Fibroblast of the conjunctiva (primary cell): ENCODE results near the gene IGF1R.
A peak's percentile ranks its signal among the peaks of the same experiment; 100 is the strongest.

Experiments
- DNase-seq: peaks from one replicate; pipeline ENCODE4 v3.0.0-alpha.2; 2010; ENCODE audit warnings: low read depth

IGF1R gene

DNA sequence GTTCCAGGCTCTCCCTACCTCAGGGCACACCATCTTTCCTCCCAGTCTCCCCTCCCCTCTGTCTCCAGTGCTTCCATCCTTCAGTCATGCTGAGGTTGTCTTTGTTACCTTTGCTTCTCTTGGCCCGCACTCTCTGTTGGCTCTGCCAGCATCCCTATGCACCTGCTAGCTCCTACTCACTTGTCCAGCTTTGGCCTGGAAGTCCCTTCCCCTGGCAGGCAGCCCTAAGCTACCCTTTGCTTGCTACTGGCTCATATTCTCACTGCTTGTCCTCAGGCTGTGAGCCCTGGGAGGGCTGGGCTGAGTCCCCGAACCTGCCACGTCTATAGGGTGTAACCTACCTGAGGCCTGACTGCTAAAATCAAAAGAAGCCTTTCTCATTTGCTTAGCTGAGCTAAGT, 236.6 kb downstream of the IGF1R start:
- DNase-seq: no peak

DNA sequence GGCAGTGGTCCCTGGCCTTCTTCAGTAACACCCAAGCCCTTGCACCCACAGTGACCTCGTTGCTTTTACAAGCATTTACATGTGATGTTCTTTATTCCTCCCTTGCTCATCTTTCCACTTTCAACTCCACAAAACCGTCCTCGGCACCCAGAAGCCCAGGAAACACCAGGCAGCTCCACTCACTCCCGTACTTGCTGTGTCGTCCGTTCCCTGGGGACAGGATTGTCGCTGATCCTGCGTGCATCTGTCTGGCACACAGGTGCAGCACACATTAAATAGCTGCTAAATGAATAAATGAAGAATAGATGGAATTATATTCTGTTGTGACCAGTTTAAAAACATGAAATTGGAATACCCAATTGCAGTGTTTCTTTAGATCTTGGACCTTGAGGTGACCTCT, 239.6 kb downstream of the IGF1R start:
- no peak for DNase-seq

DNA sequence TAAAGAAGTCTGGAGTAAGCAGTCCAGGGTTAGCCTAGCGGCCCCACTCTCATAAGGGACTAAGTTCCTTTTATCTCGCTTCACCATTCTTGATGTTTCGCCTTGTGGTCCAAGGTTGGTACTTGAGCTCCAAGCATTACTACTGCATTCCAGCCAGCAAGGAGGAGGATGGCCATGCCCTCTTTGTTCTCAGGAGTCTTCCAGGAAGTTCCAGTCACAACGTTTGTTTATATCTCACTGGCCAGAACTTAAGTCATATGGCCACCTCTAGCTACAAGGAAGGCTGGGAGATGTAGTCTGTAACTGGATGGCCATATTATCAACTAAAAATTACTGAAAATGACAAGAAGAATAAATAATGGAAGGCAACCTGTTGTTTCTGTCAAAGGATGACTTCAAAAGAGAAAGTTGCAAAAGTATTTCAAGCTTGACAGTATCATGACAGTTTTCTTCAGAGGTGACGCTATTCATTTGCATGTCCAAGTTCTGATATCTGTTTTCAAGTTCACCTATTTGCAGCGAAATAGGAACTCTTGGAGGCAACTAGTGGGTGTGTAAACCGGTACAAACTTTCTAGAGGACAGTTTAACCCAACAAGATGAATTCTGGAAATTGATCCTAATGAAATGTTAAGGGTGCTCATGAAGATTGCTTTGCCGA, 240.6 kb downstream of the IGF1R start:
- no peak for DNase-seq

DNA sequence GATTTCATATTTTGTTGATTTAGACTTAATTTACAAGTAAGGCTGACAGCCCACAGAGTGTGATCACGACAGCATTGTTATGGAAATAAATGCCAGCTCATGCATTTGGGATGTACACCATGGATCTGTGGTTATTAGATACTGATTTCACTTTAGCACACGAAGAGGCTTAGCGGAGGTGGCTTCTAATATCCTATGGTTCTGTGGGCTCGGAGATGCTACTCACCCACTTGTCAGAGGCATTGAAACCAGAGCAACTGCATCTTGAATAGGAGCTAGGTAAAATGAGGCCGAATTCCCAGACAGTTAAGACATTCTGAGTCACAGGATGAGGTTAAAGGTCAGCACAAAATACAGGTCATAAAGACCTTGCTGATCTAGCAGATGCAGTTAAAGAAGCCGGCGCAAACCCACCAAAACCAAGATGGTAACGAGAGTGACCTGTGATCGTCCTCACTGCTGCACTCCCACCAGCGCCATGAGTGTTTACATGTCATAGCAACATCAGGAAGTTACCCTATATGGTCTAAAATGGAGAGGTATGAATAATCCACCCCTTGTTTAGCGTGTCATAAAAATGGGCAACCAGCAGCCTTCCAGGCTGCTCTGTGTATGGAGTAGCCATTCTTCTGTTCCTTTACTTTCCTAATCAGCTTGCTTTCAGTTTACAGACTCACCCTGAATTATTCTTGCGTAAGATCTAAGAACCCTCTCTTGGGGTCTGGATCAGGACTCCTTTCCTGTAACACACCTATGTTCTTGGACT, 241.8 kb downstream of the IGF1R start:
- no peak for DNase-seq

DNA sequence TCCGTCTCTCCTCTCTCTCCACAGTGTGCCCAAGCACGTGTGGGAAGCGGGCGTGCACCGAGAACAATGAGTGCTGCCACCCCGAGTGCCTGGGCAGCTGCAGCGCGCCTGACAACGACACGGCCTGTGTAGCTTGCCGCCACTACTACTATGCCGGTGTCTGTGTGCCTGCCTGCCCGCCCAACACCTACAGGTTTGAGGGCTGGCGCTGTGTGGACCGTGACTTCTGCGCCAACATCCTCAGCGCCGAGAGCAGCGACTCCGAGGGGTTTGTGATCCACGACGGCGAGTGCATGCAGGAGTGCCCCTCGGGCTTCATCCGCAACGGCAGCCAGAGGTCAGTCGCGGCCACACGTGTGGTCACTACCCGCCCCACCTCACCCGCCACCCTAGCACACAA, 243.0 kb downstream of the IGF1R start:
- no peak for DNase-seq

DNA sequence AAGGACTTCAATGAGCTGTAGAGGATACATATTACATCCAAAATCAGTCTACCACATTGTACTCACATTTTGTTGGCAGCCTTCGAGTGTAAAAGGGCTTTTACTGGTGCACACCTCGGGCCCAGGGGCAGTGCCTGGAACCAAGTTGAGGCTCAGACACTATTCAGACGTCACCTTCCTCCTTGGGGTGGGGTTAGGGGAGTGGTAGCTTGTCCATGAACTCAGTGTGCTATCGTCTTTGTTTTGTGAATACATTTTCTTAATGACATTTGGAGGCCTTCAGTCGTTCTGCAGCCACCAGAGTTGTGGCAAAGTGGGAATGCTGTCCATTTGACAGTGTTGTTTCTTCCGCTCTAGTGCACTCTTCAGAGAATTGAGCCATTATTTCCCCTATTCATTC, 245.1 kb downstream of the IGF1R start:
- no peak for DNase-seq

DNA sequence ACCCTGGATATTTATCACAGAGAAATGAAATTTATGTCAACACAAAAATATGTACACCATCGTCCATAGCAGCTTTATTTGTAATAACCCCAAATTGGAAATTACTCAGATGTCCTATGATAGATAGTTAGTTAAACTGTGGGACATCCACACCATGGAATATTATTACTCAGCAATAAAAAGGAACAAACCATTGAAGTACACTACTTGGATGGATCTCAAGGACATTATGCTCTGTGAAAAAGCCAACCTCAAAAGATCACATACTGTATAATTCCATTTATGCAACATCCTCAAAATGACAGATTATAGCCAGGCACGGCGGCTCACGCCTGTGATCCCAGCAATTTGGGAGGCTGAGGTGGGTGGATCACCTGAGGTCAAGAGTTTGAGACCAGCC, 246.0 kb downstream of the IGF1R start:
- DNase-seq: no peak

DNA sequence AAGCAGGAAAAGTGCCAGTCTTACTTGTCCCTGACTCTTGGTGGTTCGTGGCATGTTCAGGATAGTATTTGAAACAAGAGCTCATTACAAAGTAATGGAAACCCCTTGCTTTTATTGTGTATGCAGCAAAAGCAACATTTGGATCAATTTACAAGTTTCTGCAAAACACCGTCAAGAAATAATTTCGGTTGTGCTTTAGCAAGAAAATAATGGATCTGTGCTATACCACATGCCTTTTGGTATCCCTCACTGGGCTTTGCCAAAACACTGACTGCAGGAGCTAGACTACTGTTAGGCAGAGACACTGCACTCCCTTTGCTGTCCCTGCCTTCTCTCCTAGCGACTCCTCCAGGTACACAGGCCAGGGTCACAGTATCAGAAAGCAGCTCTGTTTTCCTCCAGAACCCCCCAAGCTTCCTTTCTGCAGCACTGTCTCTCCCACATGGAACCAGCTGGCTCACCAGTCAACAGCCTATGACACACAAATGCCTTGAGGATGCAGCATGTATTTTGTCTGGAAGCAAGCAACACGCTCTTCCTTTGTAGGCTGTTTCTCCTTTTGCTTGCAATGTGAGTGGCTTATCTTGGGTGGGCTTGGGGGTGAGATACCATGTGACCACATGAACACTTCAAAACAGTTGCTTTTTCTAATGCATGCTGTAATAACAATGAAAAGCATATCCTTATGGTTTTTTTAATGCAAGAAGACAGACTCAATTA, 247.8 kb downstream of the IGF1R start:
- DNase-seq: no peak

DNA sequence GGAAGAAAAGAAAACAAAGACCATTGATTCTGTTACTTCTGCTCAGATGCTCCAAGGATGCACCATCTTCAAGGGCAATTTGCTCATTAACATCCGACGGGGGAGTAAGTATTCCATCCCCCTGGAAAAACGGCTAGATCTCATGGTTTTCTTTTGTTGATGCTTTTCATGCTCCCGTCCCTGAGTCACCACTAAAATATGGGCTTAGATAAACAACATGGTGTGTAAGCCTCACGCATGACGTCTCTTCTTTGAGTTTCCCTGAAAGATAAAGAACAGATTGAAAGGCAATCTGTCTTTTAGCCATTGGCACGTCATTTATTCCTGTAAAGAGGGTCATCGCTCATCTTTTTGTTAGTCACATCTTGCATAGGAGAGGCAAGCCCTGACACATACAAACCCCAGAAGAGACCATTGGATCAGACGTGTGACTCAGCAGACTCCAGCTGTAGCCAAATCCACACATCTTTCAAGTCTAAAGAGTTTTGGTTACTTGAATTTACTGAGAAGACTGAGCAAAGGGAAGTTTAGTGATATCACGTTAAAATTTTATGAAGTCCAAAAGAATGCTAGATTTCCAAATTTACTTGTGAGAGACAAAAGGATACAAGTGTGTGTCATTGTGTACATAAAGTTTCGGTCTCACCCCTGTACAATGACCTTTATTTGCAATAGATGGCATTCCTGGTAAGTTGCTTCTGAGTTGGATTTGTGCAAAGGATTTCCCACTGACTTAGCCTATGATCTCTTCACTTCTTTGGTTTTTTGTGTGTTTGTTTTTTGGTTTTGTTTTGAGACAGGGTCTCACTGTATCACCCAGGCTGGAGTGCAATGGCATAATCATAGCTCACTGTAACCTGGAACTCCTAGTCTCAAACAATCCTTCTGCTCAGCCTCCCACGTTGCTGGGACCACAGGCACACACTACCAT, 248.7 kb downstream of the IGF1R start:
- peak; percentile 90 for DNase-seq

DNA sequence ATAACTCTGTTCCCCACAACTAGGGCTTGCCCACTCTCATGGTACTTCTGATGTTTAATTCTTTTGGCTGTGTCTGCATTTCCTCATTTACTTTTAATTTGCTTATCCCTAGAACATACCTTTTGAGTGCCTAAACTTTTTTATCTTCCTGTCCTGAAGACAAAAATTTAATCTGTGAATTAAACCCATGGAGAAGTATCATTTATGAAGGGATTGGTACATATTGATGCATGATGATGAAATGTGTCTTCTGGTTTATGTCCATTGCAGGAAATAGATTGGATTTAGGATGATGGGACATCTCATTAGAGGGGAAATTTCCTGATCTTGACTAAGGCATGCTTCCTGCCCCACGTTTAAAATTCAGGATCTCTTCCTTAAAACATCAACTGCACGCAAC, 249.8 kb downstream of the IGF1R start:
- no peak for DNase-seq

DNA sequence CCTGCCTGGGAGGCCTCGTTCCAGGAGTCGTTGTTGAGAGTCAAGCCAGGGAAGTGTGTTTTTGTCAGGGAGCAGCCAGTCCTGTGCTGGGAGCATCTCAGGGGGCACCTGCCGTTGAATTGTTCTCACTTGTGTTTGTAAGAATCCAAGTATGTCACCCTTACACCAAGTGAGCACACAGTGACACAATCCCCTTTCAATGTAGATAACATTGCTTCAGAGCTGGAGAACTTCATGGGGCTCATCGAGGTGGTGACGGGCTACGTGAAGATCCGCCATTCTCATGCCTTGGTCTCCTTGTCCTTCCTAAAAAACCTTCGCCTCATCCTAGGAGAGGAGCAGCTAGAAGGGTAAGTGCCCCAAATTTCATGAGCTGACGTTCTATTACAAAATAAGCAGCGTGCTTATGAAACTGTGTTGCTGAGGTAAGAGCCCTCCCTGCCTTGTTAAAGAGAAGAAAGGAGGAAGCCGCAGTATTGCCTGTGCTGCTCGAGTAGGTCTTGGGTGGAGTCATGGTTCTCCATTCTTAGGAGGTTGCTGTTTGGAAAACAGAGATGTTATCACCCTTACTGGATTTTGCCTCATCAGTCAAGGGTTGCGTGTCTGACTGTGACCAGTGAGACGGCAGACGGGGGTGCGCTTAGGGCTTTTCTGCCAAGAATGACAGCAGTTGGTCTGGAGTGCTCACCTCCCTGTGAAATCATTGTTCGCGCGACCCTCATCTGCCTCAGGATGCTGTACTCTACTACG, 251.1 kb downstream of the IGF1R start:
- DNase-seq: no peak

DNA sequence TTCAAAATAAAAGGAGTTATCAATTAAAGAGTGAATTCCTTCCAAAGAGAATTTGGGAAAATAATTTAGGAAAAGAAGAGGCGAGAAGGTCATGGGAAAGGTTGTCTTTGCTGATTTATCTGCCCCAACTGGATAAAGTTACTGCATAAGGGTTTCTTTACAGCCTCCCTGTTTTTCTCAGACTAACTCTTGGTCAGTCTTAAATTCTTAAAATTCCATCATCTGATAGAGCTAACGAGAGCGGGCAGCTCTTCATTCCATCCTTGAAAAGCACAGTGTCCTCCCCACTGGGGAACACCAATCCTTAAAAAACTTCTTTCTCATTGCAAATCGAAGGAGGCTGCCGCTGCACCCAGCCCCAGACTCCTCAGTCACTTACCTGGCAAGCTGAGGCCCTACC, 252.0 kb downstream of the IGF1R start:
- no peak for DNase-seq

DNA sequence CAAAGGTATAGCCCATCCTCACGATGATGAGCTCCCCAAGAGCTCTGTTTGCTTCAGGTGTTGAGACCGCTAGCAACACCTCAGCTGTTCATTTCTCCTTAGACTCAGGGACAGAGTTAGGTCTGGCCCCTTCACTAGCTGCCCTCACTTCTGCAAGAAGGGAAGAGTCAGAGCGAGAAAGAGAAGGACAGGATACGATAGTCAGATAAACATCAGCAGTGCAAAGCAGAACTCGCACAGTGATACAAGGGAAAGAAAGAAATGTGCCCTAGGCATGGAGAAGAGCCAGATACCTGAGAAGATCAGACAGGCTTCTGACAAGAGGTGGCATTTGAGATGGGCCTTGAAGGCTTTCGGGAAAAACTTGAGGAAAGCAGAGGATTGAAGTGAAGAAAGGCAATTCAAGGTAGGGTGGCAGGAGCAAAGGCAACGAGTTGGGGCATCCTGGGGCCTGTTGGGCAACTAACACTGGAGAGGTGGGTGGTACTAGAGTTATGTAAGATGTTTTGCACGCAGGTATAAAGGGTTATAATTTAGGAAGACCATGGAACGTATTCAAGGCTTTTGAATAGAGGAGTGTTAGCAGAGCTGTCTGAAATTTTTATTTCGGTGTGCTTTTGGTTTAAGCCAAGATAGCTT, 253.2 kb downstream of the IGF1R start:
- no peak for DNase-seq

DNA sequence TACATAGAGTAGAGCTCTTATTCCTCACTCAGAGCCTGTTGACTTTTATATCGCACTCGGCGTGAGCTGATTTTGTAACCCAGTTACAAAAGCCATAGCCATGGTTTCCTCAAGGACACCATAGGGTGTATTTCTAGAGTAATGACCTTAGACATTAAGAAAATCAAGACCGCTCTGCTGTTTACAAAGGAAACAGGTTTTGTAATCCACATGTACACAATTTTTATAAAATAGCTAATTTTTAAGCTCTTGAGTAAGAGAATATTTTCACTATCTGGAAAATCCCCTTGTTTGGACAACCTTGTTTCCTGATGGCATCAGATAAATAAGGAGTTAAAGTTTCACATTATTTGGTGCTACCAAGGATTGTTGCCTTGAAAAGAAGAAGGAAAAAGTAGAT, 254.6 kb downstream of the IGF1R start:
- DNase-seq: no peak

DNA sequence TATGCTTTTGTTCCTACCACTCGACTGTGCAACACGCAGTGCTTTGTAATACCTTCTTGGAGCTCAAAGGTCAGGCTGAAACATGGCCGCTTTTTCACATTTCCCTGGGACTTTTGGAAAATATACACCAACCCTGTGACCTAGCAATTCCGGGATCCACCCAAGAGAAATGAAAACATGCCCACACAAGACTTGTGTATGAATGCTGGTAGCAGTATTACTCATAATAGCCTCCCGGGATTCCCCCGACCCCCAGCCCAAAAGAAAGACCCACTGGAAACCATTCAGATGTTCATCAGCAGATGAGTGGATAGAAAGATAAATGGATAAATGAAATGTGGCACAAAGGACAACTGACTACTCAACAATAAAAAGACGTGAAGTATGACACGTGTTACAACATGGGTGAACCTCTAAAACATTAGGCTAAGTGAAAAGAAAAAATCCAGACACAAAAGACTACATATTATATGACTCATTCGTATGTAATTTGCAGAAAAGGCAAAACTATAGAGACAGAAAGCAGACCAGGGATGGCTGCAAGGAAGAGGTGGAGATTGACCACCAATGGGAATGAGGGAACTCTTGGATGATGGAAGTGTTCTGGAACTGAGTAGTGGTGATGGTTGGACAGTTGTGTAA, 255.2 kb downstream of the IGF1R start:
- DNase-seq: peak; percentile 24

DNA sequence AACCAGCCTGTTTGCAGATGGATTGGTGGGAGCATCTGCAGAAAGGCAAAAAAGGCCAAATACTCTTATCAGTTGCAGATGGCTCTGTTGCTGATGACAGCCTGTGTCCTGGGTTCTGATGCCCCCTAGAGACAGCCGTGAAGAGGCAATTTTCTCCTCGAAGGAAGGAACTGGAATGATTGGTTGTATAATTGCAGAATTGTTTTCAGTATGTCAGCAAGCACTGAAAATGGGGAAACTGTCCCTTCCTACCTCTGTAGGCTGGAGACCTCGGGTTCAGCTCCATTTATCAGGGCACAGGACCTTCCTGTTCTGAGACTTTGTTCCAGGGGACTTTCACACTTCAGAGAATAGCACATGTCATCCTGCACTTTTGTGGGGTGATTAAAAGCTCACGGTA, 256.2 kb downstream of the IGF1R start:
- peak; percentile 60 for DNase-seq

DNA sequence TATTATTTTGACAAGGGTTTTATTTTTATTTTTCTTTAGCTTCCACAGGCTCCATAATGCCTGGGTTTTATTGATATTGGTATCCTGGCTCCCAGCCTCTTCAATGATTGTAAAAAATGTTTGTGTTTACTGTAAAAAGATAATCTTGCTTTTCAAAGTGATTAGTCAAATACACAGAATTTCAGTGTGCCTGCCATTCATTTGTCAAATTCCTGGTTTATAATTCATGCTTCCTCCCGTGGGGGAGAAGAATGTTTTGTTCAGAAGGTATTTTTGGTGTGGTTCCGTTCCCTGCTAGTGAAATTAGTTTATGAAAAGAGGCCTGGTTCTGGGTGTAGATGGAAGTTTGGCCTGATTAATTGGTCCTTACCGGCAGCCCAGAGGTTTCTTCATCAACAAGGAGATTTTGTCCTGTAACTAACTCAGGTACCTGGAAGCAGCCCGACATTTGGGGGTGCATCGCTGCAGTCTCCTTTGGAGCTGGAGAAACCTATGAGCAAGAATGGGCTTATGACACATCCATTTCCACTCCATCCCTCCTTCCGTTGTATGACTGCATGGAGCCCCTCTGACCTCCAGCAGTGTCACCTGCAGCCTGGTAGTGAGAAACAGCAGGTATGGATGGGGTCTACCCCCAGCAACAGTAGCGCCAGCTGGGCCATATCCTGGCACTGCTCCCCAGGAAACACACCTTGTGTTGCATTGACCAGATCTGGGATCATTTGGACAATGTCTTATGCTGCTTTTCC, 257.8 kb downstream of the IGF1R start:
- DNase-seq: no peak

DNA sequence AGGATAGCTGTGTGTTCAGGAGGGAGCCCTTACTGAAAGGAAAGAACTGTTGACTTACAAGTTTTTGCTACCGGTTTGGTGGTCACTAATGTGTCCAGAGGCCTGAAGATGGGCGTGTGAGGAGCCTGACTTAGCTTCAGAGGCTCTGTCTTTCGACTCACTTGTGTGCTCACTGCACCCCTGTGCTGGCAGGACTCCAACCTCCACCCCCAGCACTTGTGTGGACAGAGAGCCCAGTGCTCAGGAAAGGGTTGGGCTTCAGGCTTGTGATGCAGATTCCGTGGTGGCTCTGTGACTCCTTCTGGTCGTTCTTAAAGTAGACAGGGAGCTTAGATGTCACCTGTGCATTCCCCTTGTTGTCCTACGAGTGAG, 258.4 kb downstream of the IGF1R start:
- DNase-seq: no peak

DNA sequence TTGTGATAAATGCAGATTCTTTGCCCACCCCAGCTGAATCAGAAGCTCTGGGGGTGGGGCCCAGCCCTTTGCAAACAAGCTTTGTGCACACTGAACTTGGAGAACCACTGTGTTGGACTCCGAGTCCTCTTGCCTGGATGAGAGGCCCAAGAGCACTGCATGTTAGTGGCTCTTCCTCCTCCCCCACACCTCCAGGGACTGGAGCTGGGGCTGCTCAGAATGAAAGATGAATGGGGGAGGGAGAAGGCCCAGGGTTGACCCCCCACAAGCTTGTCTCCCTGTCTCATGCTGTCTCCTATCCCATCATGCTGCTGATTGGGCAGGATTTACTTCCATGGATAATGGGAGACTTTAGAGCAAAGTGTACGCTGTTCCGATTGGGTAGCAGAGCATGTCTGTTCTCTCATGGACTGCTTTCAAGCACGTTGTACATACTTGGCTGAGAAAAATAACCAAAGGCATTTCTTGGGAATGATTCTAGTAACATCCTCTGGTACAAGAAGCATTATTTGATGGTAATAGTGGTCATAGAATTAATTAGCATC, 259.7 kb downstream of the IGF1R start:
- DNase-seq: no peak
